ENCODE results near the gene CDC42EP5. TPM values are rescaled to one million over a fixed set of nuclear protein-coding genes. Genes with fewer than 3 reads are reported as not detected.

Gene CDC42EP5
- total and polyA plus RNA-seq, 10 of the 15 experiments (the other 5 are each of a cell fraction or from before 2014, with no cell fraction given) = 0.42 to 1.8 (median 1.4) TPM; not detected in 6

- TF ChIP-seq ZNF687 (IDR thresholded peaks at IDR 0.05) (no peak), SMAD1 (IDR thresholded peaks at IDR 0.05; ENCODE audit: low read depth, partially characterized antibody) (no peak), SMARCA5 (IDR thresholded peaks at IDR 0.05) (no peak), BMI1 (IDR thresholded peaks at IDR 0.05; ENCODE audit: borderline replicate concordance) (no peak)
These were observed 21.1 kb downstream of the CDC42EP5 start (continued) for GRCh38 chr19:54451997-54452396.

GRCh38 chr19:54451331-54451871 lies 21.7 kb downstream of the CDC42EP5 start:
- no peak overlapping the region for H2AFZ ChIP-seq (ENCODE audit: control insufficient read depth, low read depth, low read length)
- TF ChIP-seq POLR2A (IDR thresholded peaks at IDR 0.05; ENCODE audit: low read depth, low read length) = peak; percentile 38; the same call in 1 of the 2 replicates
- no peak for TF ChIP-seq HDAC2 (IDR thresholded peaks at IDR 0.05)
- FAIRE-seq (no peak), ATAC-seq (no peak), DNase-seq (ENCODE audit: low read depth, low spot score) (no peak)
- H4K20me1 ChIP-seq (ENCODE audit: control insufficient read depth, insufficient read depth) = peaks cover 7% of the 10 kb centered on the region
- 58% methylated on average over 9 of the region's 9 CpGs for WGBS (ENCODE audit: insufficient coverage, insufficient replicate concordance, low lambda C conversion rate, missing lambda C conversion rate)
- CTCF ChIA-PET = interaction anchor here (1.0 to 1.5 kb wide), 2 partner anchors 12 to 27 kb away, joined by 3 to 4 read pairs; partner anchors contain the start of gene LENG9
- no peaks in the 10 kb centered on the region for H3K27me3 ChIP-seq (replicated peaks in 1 of 2; ENCODE audit: control insufficient read depth in 2 of 2, insufficient read depth in 2 of 2, low read length in 1 of 2)
- peak overlapping the region; percentile 89 for H3K4me2 ChIP-seq (ENCODE audit: control insufficient read depth, insufficient read depth)
- intact Hi-C loops (cut with micrococcal nuclease; ENCODE audit: unreplicated experiment) (no loop called here), in situ Hi-C loops (cut with MboI) (no loop called here)
- H3K4me3 ChIP-seq = peak overlapping the region; percentile 90
- H3K4me1 ChIP-seq (ENCODE audit: control insufficient read depth, insufficient read depth, low read length) = no peaks in the 10 kb centered on the region
- H3K9ac ChIP-seq (ENCODE audit: control insufficient read depth, insufficient read depth, low read length) = no peak overlapping the region
- RAD21 ChIA-PET (ENCODE audit: unreplicated experiment) = no interaction called here
- SMC1A ChIA-PET (ENCODE audit: uncharacterized antibody, unreplicated experiment) = no interaction called here
- peaks cover 15 to 39% of the 10 kb centered on the region in 2 experiments for H3K36me3 ChIP-seq (ENCODE audit: control insufficient read depth in 2 of 2, insufficient read depth in 2 of 2, low read length in 1 of 2)
- no peaks in the 10 kb centered on the region for H3K9me3 ChIP-seq (replicated peaks; ENCODE audit: control insufficient read depth, insufficient read depth, low read length)
- BruUV-seq (replicated peaks) = no TSS peak
- POLR2A ChIA-PET = no interaction called here
- H3K79me2 ChIP-seq (ENCODE audit: control insufficient read depth, insufficient read depth, low read length) = peaks cover 56% of the 10 kb centered on the region
- no peak overlapping the region for H3K27ac ChIP-seq (ENCODE audit: control insufficient read depth, insufficient read depth)

Data from GM12878 (cell line).